NCI-H526 treated with DMSO at 0.1 percent for 48 hours (cell line): ENCODE measurements around the gene KRT36.

Experiments
- DNase-seq: peaks from one replicate; lab custom pipeline; 2025; lab: John Stamatoyannopoulos, UW

KRT36 gene

GRCh38 chr17:41489531-41489930 lies at the start of gene KRT36:
Gene KRT36, minus strand, starts transcription at chr17:41489910. Its CDS starts 46 bp downstream, at chr17:41489864.
- no peak for DNase-seq

GRCh38 chr17:41539071-41539492 lies 49.4 kb upstream of the KRT36 start:
- DNase-seq = no peak

GRCh38 chr17:41538565-41538991 lies 48.9 kb upstream of the KRT36 start:
- no peak for DNase-seq

- no peak for DNase-seq
Measured at GRCh38 chr17:41537990-41538389, 48.3 kb upstream of the KRT36 start.

GRCh38 chr17:41537614-41537954 lies 47.9 kb upstream of the KRT36 start:
- DNase-seq = no peak

GRCh38 chr17:41536741-41537613 lies 47.3 kb upstream of the KRT36 start:
- no peak for DNase-seq

GRCh38 chr17:41535764-41536481 lies 46.2 kb upstream of the KRT36 start:
- no peak for DNase-seq

- DNase-seq = no peak
Measured at GRCh38 chr17:41534899-41535546, 45.3 kb upstream of the KRT36 start.

- DNase-seq = no peak
Measured at GRCh38 chr17:41533613-41534012, 43.9 kb upstream of the KRT36 start.

- DNase-seq = no peak
Measured at GRCh38 chr17:41532947-41533570, 43.3 kb upstream of the KRT36 start.

GRCh38 chr17:41531993-41532392 lies 42.3 kb upstream of the KRT36 start:
- no peak for DNase-seq

GRCh38 chr17:41530062-41531048 lies 40.6 kb upstream of the KRT36 start:
- DNase-seq = no peak

- DNase-seq = no peak
Measured at GRCh38 chr17:41529491-41529915, 39.8 kb upstream of the KRT36 start.

- DNase-seq = no peak
Measured at GRCh38 chr17:41528959-41529353, 39.2 kb upstream of the KRT36 start.

GRCh38 chr17:41527063-41528023 lies 37.6 kb upstream of the KRT36 start:
- DNase-seq = no peak

- DNase-seq = no peak
Measured at GRCh38 chr17:41524261-41524660, 34.6 kb upstream of the KRT36 start.

- no peak for DNase-seq
Measured at GRCh38 chr17:41523787-41524186, 34.1 kb upstream of the KRT36 start.

- no peak for DNase-seq
Measured at GRCh38 chr17:41523225-41523593, 33.5 kb upstream of the KRT36 start.

GRCh38 chr17:41522301-41523224 lies 32.9 kb upstream of the KRT36 start:
- DNase-seq = no peak
